ENCODE measurements around the gene KRT13. TPM values are rescaled to one million over a fixed set of nuclear protein-coding genes. Genes with fewer than 3 reads are reported as not detected.

Gene KRT13
- total RNA-seq, 1 experiment from 2014 or later = 45.7 TPM

- no TSS peak for BruUV-seq (replicated peaks)
- Mint-ChIP-seq H3K4me1 (ENCODE audit: low read depth, unreplicated experiment) (peaks cover 13% of the 10 kb centered on the region), H3K27me3 (ENCODE audit: unreplicated experiment) (no peaks in the 10 kb centered on the region), H3K9me3 (ENCODE audit: low read depth, unreplicated experiment) (peaks cover 3% of the 10 kb centered on the region), H3K4me3 (ENCODE audit: low read depth, unreplicated experiment) (no peak overlapping the region), H3K36me3 (ENCODE audit: insufficient read depth, unreplicated experiment) (peaks cover 5% of the 10 kb centered on the region), H3K27ac (ENCODE audit: unreplicated experiment) (no peak overlapping the region)
- no peak for DNase-seq
- intact Hi-C loops (cut with micrococcal nuclease; ENCODE audit: unreplicated experiment) = no loop called here
- CTCF ChIA-PET = interaction anchor here (0.6 to 0.8 kb wide), 2 partner anchors 116 to 1033 kb away, joined by 3 read pairs; no protein-coding TSS in a partner anchor
- no peak for TF ChIP-seq CTCF (IDR thresholded peaks at IDR 0.05; ENCODE audit: unreplicated experiment)
Measured at GRCh38 chr17:41464173-41464572, 41.2 kb downstream of the KRT13 start.

- Mint-ChIP-seq H3K36me3 (ENCODE audit: insufficient read depth, unreplicated experiment) (peaks cover 5% of the 10 kb centered on the region), H3K4me3 (ENCODE audit: low read depth, unreplicated experiment) (no peak overlapping the region), H3K4me1 (ENCODE audit: low read depth, unreplicated experiment) (peaks cover 13% of the 10 kb centered on the region), H3K9me3 (ENCODE audit: low read depth, unreplicated experiment) (peaks cover 3% of the 10 kb centered on the region), H3K27ac (ENCODE audit: unreplicated experiment) (no peak overlapping the region), H3K27me3 (ENCODE audit: unreplicated experiment) (no peaks in the 10 kb centered on the region)
- no TSS peak for BruUV-seq (replicated peaks)
- no peak for DNase-seq
- intact Hi-C loops (cut with micrococcal nuclease; ENCODE audit: unreplicated experiment) = no loop called here
- CTCF ChIA-PET = interaction anchor here (0.6 kb wide), 1 partner anchor 1033 kb away, joined by 3 read pairs; no protein-coding TSS in a partner anchor
- no peak for TF ChIP-seq CTCF (IDR thresholded peaks at IDR 0.05; ENCODE audit: unreplicated experiment)
Measured at GRCh38 chr17:41463746-41464145, 41.7 kb downstream of the KRT13 start.

- H3K4me1 Mint-ChIP-seq (ENCODE audit: low read depth, unreplicated experiment) = peaks cover 13% of the 10 kb centered on the region
- peaks cover 5% of the 10 kb centered on the region for H3K36me3 Mint-ChIP-seq (ENCODE audit: insufficient read depth, unreplicated experiment)
- H3K9me3 Mint-ChIP-seq (ENCODE audit: low read depth, unreplicated experiment) = no peaks in the 10 kb centered on the region
- no peak overlapping the region for H3K4me3 Mint-ChIP-seq (ENCODE audit: low read depth, unreplicated experiment)
- H3K27ac Mint-ChIP-seq (ENCODE audit: unreplicated experiment) = no peak overlapping the region
- BruUV-seq (replicated peaks) = no TSS peak
- CTCF ChIA-PET = interaction anchor here (1.0 kb wide), 1 partner anchor 87 kb away, joined by 3 read pairs; no protein-coding TSS in a partner anchor
- H3K27me3 Mint-ChIP-seq (ENCODE audit: unreplicated experiment) = no peaks in the 10 kb centered on the region
- intact Hi-C loops (cut with micrococcal nuclease; ENCODE audit: unreplicated experiment) = no loop called here
- DNase-seq = no peak
- TF ChIP-seq CTCF (IDR thresholded peaks at IDR 0.05; ENCODE audit: unreplicated experiment) = no peak
Measured at GRCh38 chr17:41462705-41463104, 42.7 kb downstream of the KRT13 start.

- intact Hi-C loops (cut with micrococcal nuclease; ENCODE audit: unreplicated experiment) = no loop called here
Measured at GRCh38 chr17:41457676-41458075, 47.7 kb downstream of the KRT13 start.

More at GRCh38 chr17:41457676-41458075, 47.7 kb downstream of the KRT13 start:
- no peaks in the 10 kb centered on the region for H3K4me1 Mint-ChIP-seq (ENCODE audit: low read depth, unreplicated experiment)
- CTCF ChIA-PET = interaction anchor here (1.0 to 2.7 kb wide), 3 partner anchors 29 to 157 kb away, joined by 3 to 12 read pairs (median 3); no protein-coding TSS in a partner anchor
- no peaks in the 10 kb centered on the region for H3K36me3 Mint-ChIP-seq (ENCODE audit: insufficient read depth, unreplicated experiment)
- H3K4me3 Mint-ChIP-seq (ENCODE audit: low read depth, unreplicated experiment) = no peak overlapping the region
- BruUV-seq (replicated peaks) = no TSS peak
- DNase-seq = no peak
- no peaks in the 10 kb centered on the region for H3K9me3 Mint-ChIP-seq (ENCODE audit: low read depth, unreplicated experiment)
- H3K27ac Mint-ChIP-seq (ENCODE audit: unreplicated experiment) = no peak overlapping the region
- no peaks in the 10 kb centered on the region for H3K27me3 Mint-ChIP-seq (ENCODE audit: unreplicated experiment)
- no peak for TF ChIP-seq CTCF (IDR thresholded peaks at IDR 0.05; ENCODE audit: unreplicated experiment)
